Common myeloid progenitor, CD34-positive (primary cell): ENCODE results near the gene USP43.

Source experiments
- CTCF ChIA-PET: fragments of 350-600 bp; sonication (Branson Sonifier 250); formaldehyde crosslinking; loops from one replicate; lab custom pipeline; 2021; ENCODE audit warnings: antibody characterized with exemption; lab: Charles Lee
- POLR2A ChIA-PET: fragments of 350-600 bp; sonication (Branson Sonifier 250); formaldehyde crosslinking; loops from one replicate; lab custom pipeline; 2021; ENCODE audit warnings: antibody characterized with exemption; lab: Charles Lee
- DNase-seq, 3 donors: peaks; one replicate each; pipeline versions ENCODE4 v3.0.0 to v3.0.0-alpha.2; 2013
- H3K27ac ChIP-seq, 2 experiments: 1 replicate in 1 of 2; 2 replicates in 1 of 2; pipeline ENCODE4 v1.7.0; 2013; ENCODE audit warnings: inconsistent platforms in 2 of 2, low read length in 2 of 2, mild to moderate bottlenecking in 2 of 2, low read depth in 1 of 2, moderate library complexity in 1 of 2; ENCODE audit not compliant: severe bottlenecking in 2 of 2, insufficient read depth in 1 of 2, poor library complexity in 1 of 2
- H3K27me3 ChIP-seq, 5 experiments: replicated peaks in 2 of 5; 1 replicate in 3 of 5; 2 replicates in 2 of 5; pipeline versions ENCODE4 v1.6.1 to v1.7.0; 2013; ENCODE audit warnings: low read length in 4 of 5, mild to moderate bottlenecking in 2 of 5, moderate library complexity in 2 of 5, inconsistent platforms in 1 of 5; ENCODE audit not compliant: insufficient read depth in 5 of 5, control insufficient read depth in 4 of 5
- H3K36me3 ChIP-seq, 4 experiments: 1 replicate in 2 of 4; 2 replicates in 2 of 4; pipeline versions ENCODE4 v1.6.1 to v1.7.0; 2013; ENCODE audit warnings: low read length in 3 of 4, control low read depth in 1 of 4, mild to moderate bottlenecking in 1 of 4; ENCODE audit not compliant: control insufficient read depth in 4 of 4, insufficient read depth in 4 of 4
- H3K4me1 ChIP-seq, 4 experiments: 1 replicate in 3 of 4; 2 replicates in 1 of 4; pipeline versions ENCODE4 v1.6.1 to v1.7.1; 2013; ENCODE audit warnings: low read length in 3 of 4, mild to moderate bottlenecking in 3 of 4, control low read depth in 1 of 4, inconsistent platforms in 1 of 4, moderate library complexity in 1 of 4; ENCODE audit not compliant: control insufficient read depth in 4 of 4, insufficient read depth in 4 of 4; ENCODE audit errors: control extremely low read depth in 1 of 4
- H3K4me3 ChIP-seq, 7 experiments: 1 replicate in 4 of 7; 2 replicates in 3 of 7; pipeline versions ENCODE4 v1.5.1 to v1.7.0; 2013; ENCODE audit warnings: mild to moderate bottlenecking in 7 of 7, low read length in 6 of 7, moderate library complexity in 6 of 7, inconsistent platforms in 2 of 7, low read depth in 2 of 7, control low read depth in 1 of 7; ENCODE audit not compliant: insufficient read depth in 4 of 7, control insufficient read depth in 1 of 7; ENCODE audit errors: extremely low read depth in 1 of 7
- H3K9me3 ChIP-seq, 5 experiments: 1 replicate in 4 of 5; 2 replicates in 1 of 5; pipeline versions ENCODE4 v1.6.1 to v1.7.1; 2013; ENCODE audit warnings: low read length in 4 of 5, mild to moderate bottlenecking in 2 of 5, inconsistent platforms in 1 of 5, low read depth in 1 of 5, moderate library complexity in 1 of 5; ENCODE audit not compliant: control insufficient read depth in 4 of 5, insufficient read depth in 2 of 5; ENCODE audit errors: control extremely low read depth in 1 of 5
- WGBS: methylation state at CpG from one replicate; pipeline ENCODE4 v1.1.5; 2013; ENCODE audit not compliant: insufficient coverage; 5-methylcytosine and 5-hydroxymethylcytosine counted together

USP43 gene

DNA sequence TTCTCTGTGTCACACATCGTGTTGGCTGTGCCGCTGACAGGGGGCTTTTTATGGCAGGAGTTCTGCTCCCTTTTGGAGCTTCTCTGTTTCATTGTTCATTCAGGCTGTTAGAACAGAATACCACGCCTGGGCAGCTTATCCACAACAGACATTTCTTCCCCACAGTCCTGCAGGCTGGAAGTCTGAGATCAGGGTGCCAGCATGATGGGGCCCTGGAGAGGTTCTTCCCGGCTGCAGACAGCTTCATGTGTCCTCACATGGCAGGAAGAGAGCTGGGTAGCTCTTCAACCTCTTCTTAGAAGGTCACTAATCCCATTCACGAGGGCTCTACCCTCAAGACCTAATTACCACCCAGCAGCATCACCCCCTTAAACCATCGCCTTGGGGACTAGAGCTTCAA is 81.0 kb downstream of the USP43 start:
- DNase-seq, result no peak
- Histone ChIP-seq H3K4me3 (no peak overlapping the region), H3K4me1 (peaks cover 2 to 10% (median 7%) of the 10 kb centered on the region in 4 experiments), H3K27ac (no peak overlapping the region), H3K27me3 (no peaks in the 10 kb centered on the region), H3K36me3 (no peaks in the 10 kb centered on the region), H3K9me3 (no peaks in the 10 kb centered on the region)
- ChIA-PET POLR2A (no interaction called here), CTCF (interaction anchor here (1.8 to 2.0 kb wide), 2 partner anchors 42 to 150 kb away, joined by 5 to 10 read pairs; partner anchors contain the start of genes CFAP52 and STX8)
- WGBS, result 92% methylated on average over 5 of the region's 6 CpGs

DNA sequence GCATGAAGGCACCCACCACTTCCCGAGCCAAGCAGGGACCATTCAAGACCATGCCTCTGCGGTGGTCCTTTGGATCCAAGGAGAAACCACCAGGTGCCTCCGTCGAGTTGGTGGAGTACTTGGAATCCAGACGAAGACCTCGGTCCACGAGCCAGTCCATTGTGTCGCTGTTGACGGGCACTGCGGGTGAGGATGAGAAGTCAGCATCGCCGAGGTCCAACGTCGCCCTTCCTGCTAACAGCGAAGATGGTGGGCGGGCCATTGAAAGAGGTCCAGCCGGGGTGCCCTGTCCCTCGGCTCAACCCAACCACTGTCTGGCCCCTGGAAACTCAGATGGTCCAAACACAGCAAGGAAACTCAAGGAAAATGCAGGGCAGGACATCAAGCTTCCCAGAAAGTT is 82.7 kb downstream of the USP43 start:
- Histone ChIP-seq H3K9me3 (no peaks in the 10 kb centered on the region), H3K4me3 (no peak overlapping the region), H3K27ac (no peak overlapping the region), H3K27me3 (no peaks in the 10 kb centered on the region), H3K36me3 (no peaks in the 10 kb centered on the region), H3K4me1 (peaks cover 0 to 10% (median 4%) of the 10 kb centered on the region in 4 experiments)
- POLR2A ChIA-PET, result no interaction called here
- CTCF ChIA-PET, result interaction anchor here (0.8 to 1.9 kb wide), 3 partner anchors 9 to 46 kb away, joined by 3 to 5 read pairs (median 4); no protein-coding TSS in a partner anchor
- no peak for DNase-seq
- WGBS, result over 99% methylated on average over 18 of the region's 18 CpGs

DNA sequence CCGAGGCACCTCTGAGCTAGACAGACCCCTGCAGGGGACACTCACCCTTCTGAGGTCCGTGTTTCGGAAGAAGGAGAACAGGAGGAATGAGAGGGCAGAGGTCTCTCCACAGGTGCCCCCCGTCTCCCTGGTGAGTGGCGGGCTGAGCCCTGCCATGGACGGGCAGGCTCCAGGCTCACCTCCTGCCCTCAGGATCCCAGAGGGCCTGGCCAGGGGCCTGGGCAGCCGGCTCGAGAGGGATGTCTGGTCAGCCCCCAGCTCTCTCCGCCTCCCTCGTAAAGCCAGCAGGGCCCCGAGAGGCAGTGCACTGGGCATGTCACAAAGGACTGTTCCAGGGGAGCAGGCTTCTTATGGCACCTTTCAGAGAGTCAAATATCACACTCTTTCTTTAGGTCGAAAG is 83.2 kb downstream of the USP43 start:
- Histone ChIP-seq H3K4me1 (peaks cover 0 to 10% (median 4%) of the 10 kb centered on the region in 4 experiments), H3K27ac (no peak overlapping the region), H3K36me3 (no peaks in the 10 kb centered on the region), H3K9me3 (no peaks in the 10 kb centered on the region), H3K27me3 (no peaks in the 10 kb centered on the region), H3K4me3 (no peak overlapping the region)
- ChIA-PET CTCF (interaction anchor here (0.8 to 1.9 kb wide), 3 partner anchors 10 to 45 kb away, joined by 3 to 5 read pairs (median 4); no protein-coding TSS in a partner anchor), POLR2A (no interaction called here)
- WGBS, result 95% methylated on average over 8 of the region's 12 CpGs
- DNase-seq, result no peak

DNA sequence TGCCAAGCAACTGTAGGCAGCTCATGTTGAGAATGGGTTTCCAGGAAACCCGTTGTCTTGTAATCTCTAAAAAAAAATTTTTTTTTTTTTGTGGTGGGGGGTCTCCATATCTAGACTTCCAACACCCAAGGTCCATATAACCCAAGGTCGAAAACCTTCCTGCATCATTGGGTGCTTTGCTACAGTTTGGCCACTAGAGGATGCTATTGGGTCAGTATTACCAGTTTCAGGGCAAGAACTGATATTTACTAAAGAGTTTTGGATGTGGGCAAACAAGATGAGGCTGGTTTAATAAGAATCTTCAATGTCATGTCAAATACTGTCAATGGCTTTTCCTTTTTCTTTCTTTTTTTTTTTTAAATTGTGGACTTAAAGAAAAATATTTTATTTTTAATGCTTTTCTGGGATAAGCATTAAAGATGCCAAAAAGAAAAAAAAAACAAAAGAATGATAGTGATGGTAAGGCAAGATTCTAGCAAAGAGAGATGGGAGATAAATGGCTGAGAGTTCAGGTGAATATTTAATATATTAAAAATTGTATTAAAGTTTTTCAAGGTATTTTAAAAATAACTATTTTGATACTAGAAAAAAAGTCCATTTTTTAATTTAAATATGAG is 83.8 kb downstream of the USP43 start:
- no peaks in the 10 kb centered on the region for H3K27me3 ChIP-seq
- ChIA-PET CTCF (interaction anchor here (0.8 to 1.9 kb wide), 2 partner anchors 10 to 22 kb away, joined by 4 to 5 read pairs; no protein-coding TSS in a partner anchor), POLR2A (no interaction called here)
- H3K4me1 ChIP-seq, result peaks cover 0 to 10% (median 4%) of the 10 kb centered on the region in 4 experiments
- H3K4me3 ChIP-seq, result no peak overlapping the region
- H3K36me3 ChIP-seq, result no peaks in the 10 kb centered on the region
- WGBS, result no CpG with 5 or more reads among the region's 2 CpGs
- no peaks in the 10 kb centered on the region for H3K9me3 ChIP-seq
- DNase-seq, result peak; percentile 45 to 71 (median 71)
- H3K27ac ChIP-seq, result no peak overlapping the region

DNA sequence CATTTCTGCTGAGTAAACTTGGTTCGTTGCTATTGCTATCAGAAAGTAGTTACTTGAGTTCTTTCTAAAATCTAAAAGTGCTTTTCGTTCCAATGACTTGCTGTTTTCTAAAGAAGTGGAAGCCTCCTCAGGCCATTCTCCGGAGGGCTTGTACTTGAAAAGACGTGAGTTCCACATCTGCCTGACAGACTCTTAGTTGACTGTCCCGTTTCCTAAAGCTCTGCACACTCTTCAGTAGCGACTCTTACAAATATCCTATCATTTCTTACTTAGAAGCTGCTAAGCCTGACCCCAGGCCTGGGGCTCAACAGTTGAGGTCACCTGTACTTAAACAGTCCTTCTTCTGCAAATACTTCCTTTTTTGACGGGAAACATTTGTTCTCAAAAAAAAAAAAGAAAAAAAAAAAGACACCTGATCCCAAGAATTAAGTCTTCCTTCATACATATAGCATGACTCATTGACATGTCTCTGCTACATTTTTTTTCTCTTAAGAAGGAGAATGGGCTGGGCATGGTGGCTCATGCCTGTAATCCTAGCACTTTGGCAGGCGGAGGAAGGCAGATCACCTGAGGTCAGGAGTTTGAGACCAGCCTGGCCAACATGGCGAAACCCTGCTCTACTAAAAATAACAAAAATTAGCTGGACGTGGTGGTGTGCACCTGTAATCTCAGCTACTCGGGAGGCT is 84.6 kb downstream of the USP43 start:
- Histone ChIP-seq H3K4me1 (peaks cover 0 to 10% (median 4%) of the 10 kb centered on the region in 4 experiments), H3K27me3 (no peaks in the 10 kb centered on the region), H3K27ac (no peak overlapping the region), H3K4me3 (no peak overlapping the region), H3K9me3 (no peaks in the 10 kb centered on the region), H3K36me3 (no peaks in the 10 kb centered on the region)
- DNase-seq, result no peak
- ChIA-PET POLR2A (no interaction called here), CTCF (no interaction called here)
- WGBS, result 94% methylated on average over 8 of the region's 11 CpGs

DNA sequence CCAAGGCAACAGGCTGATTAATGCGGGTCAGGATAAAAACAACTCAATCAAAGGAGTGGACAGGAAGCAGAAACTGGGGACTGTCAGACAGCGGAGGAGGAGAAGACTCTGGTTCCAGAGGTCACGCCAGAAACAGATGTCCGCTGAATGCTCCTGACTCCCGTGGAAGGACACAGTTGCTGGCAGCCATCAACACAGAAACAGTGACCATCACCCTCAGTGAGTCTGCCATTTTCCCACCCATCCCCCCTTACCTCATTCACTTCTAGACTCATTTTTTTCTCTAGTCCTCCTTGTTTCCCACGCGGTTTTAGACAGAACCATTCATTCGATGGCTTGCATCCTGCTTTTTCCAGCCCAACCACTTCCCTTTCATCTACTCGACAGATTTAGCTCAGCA is 105.2 kb downstream of the USP43 start:
- 32% methylated on average over 7 of the region's 9 CpGs for WGBS
- Histone ChIP-seq H3K36me3 (no peaks in the 10 kb centered on the region), H3K9me3 (no peaks in the 10 kb centered on the region), H3K27ac (no peak overlapping the region), H3K27me3 (peaks cover 5 to 26% (median 6%) of the 10 kb centered on the region in 5 experiments), H3K4me1 (no peaks in the 10 kb centered on the region), H3K4me3 (no peak overlapping the region)
- ChIA-PET POLR2A (no interaction called here), CTCF (interaction anchor here (1.0 kb wide), 1 partner anchor 22 kb away, joined by 4 read pairs; no protein-coding TSS in a partner anchor)
- no peak for DNase-seq

DNA sequence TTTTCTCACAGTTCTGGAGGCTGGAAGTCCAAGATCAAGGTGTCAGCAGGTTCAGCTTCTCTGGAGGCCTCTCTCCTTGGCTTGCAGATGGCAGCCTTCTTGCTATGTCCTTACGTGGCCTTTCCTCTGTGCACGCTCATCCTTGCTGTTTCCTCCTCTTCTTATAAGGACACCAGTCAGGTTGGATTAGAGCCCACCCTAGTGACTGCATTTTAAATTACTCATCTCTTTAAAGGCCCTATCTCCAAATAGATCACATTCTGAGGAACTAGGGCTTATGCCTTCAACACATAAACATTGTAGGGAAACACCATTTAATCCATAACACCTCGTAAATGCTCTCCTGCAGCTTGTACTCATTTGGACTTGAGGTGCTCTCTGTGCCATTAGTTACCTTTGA is 109.8 kb downstream of the USP43 start:
- POLR2A ChIA-PET, result no interaction called here
- no peak overlapping the region for H3K4me3 ChIP-seq
- WGBS, result 87% methylated on average over 3 of the region's 3 CpGs
- CTCF ChIA-PET, result no interaction called here
- DNase-seq, result no peak
- H3K36me3 ChIP-seq, result no peaks in the 10 kb centered on the region
- H3K4me1 ChIP-seq, result no peaks in the 10 kb centered on the region
- no peak overlapping the region for H3K27ac ChIP-seq
- H3K27me3 ChIP-seq, result peaks cover 0 to 13% (median 6%) of the 10 kb centered on the region in 5 experiments
- no peaks in the 10 kb centered on the region for H3K9me3 ChIP-seq
